Measurements from ENCODE around the gene CWC27.

CWC27 gene

GRCh38 chr5:64768358-64769312 is at the start of gene CWC27, which contains the start of gene SREK1IP1:
CWC27 (plus strand) TSS chr5:64768930; CDS start chr5:64769147, 217 bp downstream.
SREK1IP1 (minus strand) TSS chr5:64768691; CDS start chr5:64768517, 174 bp downstream.
- DNase-seq (peak; percentile 76), ATAC-seq (peak; percentile 97)
- H3K27me3 Mint-ChIP-seq = no peaks in the 10 kb centered on the region
- H3K27ac Mint-ChIP-seq = peak within 1 kb of the TSS; percentile 96
- peaks cover 52% of the 10 kb centered on the region for H3K4me1 Mint-ChIP-seq
- no peaks in the 10 kb centered on the region for H3K9me3 Mint-ChIP-seq
- peaks cover 8% of the 10 kb centered on the region for H3K36me3 Mint-ChIP-seq (ENCODE audit: low read depth)
- peak within 1 kb of the TSS; percentile 99 for H3K4me3 Mint-ChIP-seq

GRCh38 chr5:64722588-64722987 is 46.1 kb upstream of the CWC27 start:
- H3K9me3 Mint-ChIP-seq = no peaks in the 10 kb centered on the region
- ATAC-seq (no peak), DNase-seq (no peak)
- H3K36me3 Mint-ChIP-seq (ENCODE audit: low read depth) = peaks cover 16% of the 10 kb centered on the region
- no peak overlapping the region for H3K4me3 Mint-ChIP-seq
- no peaks in the 10 kb centered on the region for H3K27me3 Mint-ChIP-seq
- H3K27ac Mint-ChIP-seq = no peak overlapping the region
- H3K4me1 Mint-ChIP-seq = no peaks in the 10 kb centered on the region

- Mint-ChIP-seq H3K4me3 (no peak overlapping the region), H3K9me3 (no peaks in the 10 kb centered on the region), H3K36me3 (ENCODE audit: low read depth) (peaks cover 30% of the 10 kb centered on the region), H3K27me3 (no peaks in the 10 kb centered on the region), H3K4me1 (no peaks in the 10 kb centered on the region), H3K27ac (no peak overlapping the region)
- no peak for ATAC-seq
- no peak for DNase-seq
Measured at GRCh38 chr5:64727150-64727549, 41.6 kb upstream of the CWC27 start.

- no peak for ATAC-seq
- H3K4me3 Mint-ChIP-seq = no peak overlapping the region
- H3K36me3 Mint-ChIP-seq (ENCODE audit: low read depth) = peaks cover 23% of the 10 kb centered on the region
- peaks cover 13% of the 10 kb centered on the region for H3K4me1 Mint-ChIP-seq
- no peak overlapping the region for H3K27ac Mint-ChIP-seq
- DNase-seq = no peak
- no peaks in the 10 kb centered on the region for H3K9me3 Mint-ChIP-seq
- no peaks in the 10 kb centered on the region for H3K27me3 Mint-ChIP-seq
Measured at GRCh38 chr5:64742411-64742810, 26.3 kb upstream of the CWC27 start.

GRCh38 chr5:64742821-64743220 is 25.9 kb upstream of the CWC27 start:
- no peaks in the 10 kb centered on the region for H3K9me3 Mint-ChIP-seq
- H3K4me3 Mint-ChIP-seq = no peak overlapping the region
- H3K36me3 Mint-ChIP-seq (ENCODE audit: low read depth) = peaks cover 22% of the 10 kb centered on the region

GRCh38 chr5:64744914-64745313 is 23.8 kb upstream of the CWC27 start:
- no peak overlapping the region for H3K4me3 Mint-ChIP-seq
- H3K27ac Mint-ChIP-seq = no peak overlapping the region
- DNase-seq (no peak), ATAC-seq (no peak)
- peaks cover 17% of the 10 kb centered on the region for H3K36me3 Mint-ChIP-seq (ENCODE audit: low read depth)
- H3K4me1 Mint-ChIP-seq = peaks cover 11% of the 10 kb centered on the region
- H3K9me3 Mint-ChIP-seq = no peaks in the 10 kb centered on the region
- H3K27me3 Mint-ChIP-seq = no peaks in the 10 kb centered on the region

More at GRCh38 chr5:64742821-64743220, 25.9 kb upstream of the CWC27 start:
- DNase-seq (no peak), ATAC-seq (no peak)
- Mint-ChIP-seq H3K4me1 (peaks cover 12% of the 10 kb centered on the region), H3K27ac (no peak overlapping the region), H3K27me3 (no peaks in the 10 kb centered on the region)

GRCh38 chr5:64746446-64746845 is 22.3 kb upstream of the CWC27 start:
- no peak for DNase-seq

GRCh38 chr5:64749385-64749784 is 19.3 kb upstream of the CWC27 start:
- Mint-ChIP-seq H3K9me3 (no peaks in the 10 kb centered on the region), H3K4me3 (no peak overlapping the region), H3K27ac (no peak overlapping the region), H3K27me3 (no peaks in the 10 kb centered on the region), H3K4me1 (peaks cover 11% of the 10 kb centered on the region), H3K36me3 (ENCODE audit: low read depth) (peaks cover 21% of the 10 kb centered on the region)
- no peak for DNase-seq
- ATAC-seq = no peak

More at GRCh38 chr5:64746446-64746845, 22.3 kb upstream of the CWC27 start:
- peaks cover 11% of the 10 kb centered on the region for H3K4me1 Mint-ChIP-seq
- no peaks in the 10 kb centered on the region for H3K9me3 Mint-ChIP-seq
- H3K36me3 Mint-ChIP-seq (ENCODE audit: low read depth) = peaks cover 18% of the 10 kb centered on the region
- no peak for ATAC-seq
- no peaks in the 10 kb centered on the region for H3K27me3 Mint-ChIP-seq
- H3K27ac Mint-ChIP-seq = peak overlapping the region; percentile 29
- H3K4me3 Mint-ChIP-seq = no peak overlapping the region

- peaks cover 19% of the 10 kb centered on the region for H3K36me3 Mint-ChIP-seq (ENCODE audit: low read depth)
- ATAC-seq (no peak), DNase-seq (no peak)
- no peaks in the 10 kb centered on the region for H3K9me3 Mint-ChIP-seq
- H3K27ac Mint-ChIP-seq = no peak overlapping the region
- no peak overlapping the region for H3K4me3 Mint-ChIP-seq
- no peaks in the 10 kb centered on the region for H3K27me3 Mint-ChIP-seq
- peaks cover 3% of the 10 kb centered on the region for H3K4me1 Mint-ChIP-seq
Measured at GRCh38 chr5:64754066-64754465, 14.7 kb upstream of the CWC27 start.

GRCh38 chr5:64758901-64759300 is 9.8 kb upstream of the CWC27 start:
- H3K27ac Mint-ChIP-seq = no peak overlapping the region
- no peak for ATAC-seq
- no peak overlapping the region for H3K4me3 Mint-ChIP-seq
- H3K36me3 Mint-ChIP-seq (ENCODE audit: low read depth) = peaks cover 12% of the 10 kb centered on the region
- DNase-seq = no peak
- H3K9me3 Mint-ChIP-seq = no peaks in the 10 kb centered on the region
- H3K4me1 Mint-ChIP-seq = peaks cover 6% of the 10 kb centered on the region
- H3K27me3 Mint-ChIP-seq = no peaks in the 10 kb centered on the region

GRCh38 chr5:64759960-64760660 is 8.6 kb upstream of the CWC27 start:
- Mint-ChIP-seq H3K27ac (no peak overlapping the region), H3K4me1 (peaks cover 9% of the 10 kb centered on the region), H3K27me3 (no peaks in the 10 kb centered on the region), H3K36me3 (ENCODE audit: low read depth) (peaks cover 15% of the 10 kb centered on the region), H3K9me3 (no peaks in the 10 kb centered on the region), H3K4me3 (no peak overlapping the region)
- ATAC-seq (no peak), DNase-seq (no peak)

- DNase-seq (no peak), ATAC-seq (no peak)
- H3K36me3 Mint-ChIP-seq (ENCODE audit: low read depth) = peaks cover 12% of the 10 kb centered on the region
- no peaks in the 10 kb centered on the region for H3K27me3 Mint-ChIP-seq
- H3K4me1 Mint-ChIP-seq = peaks cover 29% of the 10 kb centered on the region
- H3K9me3 Mint-ChIP-seq = no peaks in the 10 kb centered on the region
- no peak overlapping the region for H3K4me3 Mint-ChIP-seq
- H3K27ac Mint-ChIP-seq = no peak overlapping the region
Measured at GRCh38 chr5:64763948-64764503, 4.7 kb upstream of the CWC27 start.

GRCh38 chr5:64765804-64766504 is 2.8 kb upstream of the CWC27 start:
- DNase-seq = no peak
- no peaks in the 10 kb centered on the region for H3K9me3 Mint-ChIP-seq
- no peak overlapping the region for H3K27ac Mint-ChIP-seq
- peaks cover 12% of the 10 kb centered on the region for H3K36me3 Mint-ChIP-seq (ENCODE audit: low read depth)
- no peak for ATAC-seq
- H3K4me1 Mint-ChIP-seq = peaks cover 39% of the 10 kb centered on the region
- no peaks in the 10 kb centered on the region for H3K27me3 Mint-ChIP-seq
- H3K4me3 Mint-ChIP-seq = no peak overlapping the region

GRCh38 chr5:64766941-64767340 is 1.8 kb upstream of the CWC27 start:
- ATAC-seq (no peak), DNase-seq (no peak)
- no peaks in the 10 kb centered on the region for H3K9me3 Mint-ChIP-seq
- peak overlapping the region; percentile 99 for H3K4me3 Mint-ChIP-seq
- peaks cover 10% of the 10 kb centered on the region for H3K36me3 Mint-ChIP-seq (ENCODE audit: low read depth)
- H3K27me3 Mint-ChIP-seq = no peaks in the 10 kb centered on the region
- H3K27ac Mint-ChIP-seq = peak overlapping the region; percentile 64
- H3K4me1 Mint-ChIP-seq = peaks cover 46% of the 10 kb centered on the region
